Ectodermal cell (in vitro differentiated cells): Measurements from ENCODE around the gene FKBP1C.
"Not testable (repeated sequence)": the region's sequence is repeated elsewhere in the genome, so short reads cannot be mapped to it uniquely, and the experiment has no call there.

Experiments
- H3K27ac ChIP-seq: 2 replicates; pipeline ENCODE4 v1.7.0; 2013; ENCODE audit warnings: mild to moderate bottlenecking, low read depth, low read length; ENCODE audit not compliant: insufficient read depth, poor library complexity, severe bottlenecking
- H3K27me3 ChIP-seq: 2 replicates; pipeline ENCODE4 v1.7.0; 2013; ENCODE audit warnings: mild to moderate bottlenecking, low read length; ENCODE audit not compliant: insufficient read depth, control insufficient read depth, poor library complexity, severe bottlenecking
- H3K36me3 ChIP-seq: one replicate; pipeline ENCODE4 v1.7.0; 2013; ENCODE audit warnings: low read length; ENCODE audit not compliant: control insufficient read depth, insufficient read depth
- H3K4me1 ChIP-seq: one replicate; pipeline ENCODE4 v1.7.0; 2013; ENCODE audit warnings: low read length; ENCODE audit not compliant: control insufficient read depth, insufficient read depth
- H3K4me3 ChIP-seq: 2 replicates; pipeline ENCODE4 v1.7.0; 2013; ENCODE audit warnings: low read depth, low read length, control low read depth; ENCODE audit not compliant: insufficient read depth
- H3K9me3 ChIP-seq: 2 replicates; pipeline ENCODE4 v1.7.0; 2013; ENCODE audit warnings: mild to moderate bottlenecking, low read length, moderate library complexity; ENCODE audit not compliant: control insufficient read depth
- WGBS, 2 experiments: methylation state at CpG; one replicate each; pipeline ENCODE4 v1.1.7; 2013; ENCODE audit warnings: missing lambda C conversion rate in 2 of 2; 5-methylcytosine and 5-hydroxymethylcytosine counted together

FKBP1C gene

DNA sequence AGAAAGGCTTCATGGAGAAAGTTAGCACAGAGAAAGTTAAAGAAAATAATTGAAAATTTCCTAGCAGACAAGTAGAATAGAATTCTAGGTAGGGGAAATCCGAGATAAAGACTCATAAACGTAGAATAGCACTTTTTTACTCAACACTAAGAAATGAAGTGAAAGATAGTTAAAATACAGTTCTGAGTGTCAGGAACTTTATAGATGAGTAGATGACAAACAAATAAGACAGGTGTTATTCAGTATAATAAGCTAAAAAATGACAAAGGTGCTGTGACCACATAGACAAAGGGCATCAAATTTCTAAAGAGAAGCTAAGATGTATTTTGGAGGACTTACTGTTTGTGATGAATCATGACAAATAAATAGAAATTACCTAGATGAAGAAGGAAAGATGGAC is 12.9 kb downstream of the FKBP1C start:
- H3K4me3 ChIP-seq = no peak overlapping the region
- 100% methylated on average over 2 of the region's 2 CpGs for WGBS, 2 experiments
- H3K36me3 ChIP-seq = no peaks in the 10 kb centered on the region
- no peaks in the 10 kb centered on the region for H3K4me1 ChIP-seq
- no peak overlapping the region for H3K27ac ChIP-seq
- no peaks in the 10 kb centered on the region for H3K27me3 ChIP-seq
- H3K9me3 ChIP-seq = no peaks in the 10 kb centered on the region

DNA sequence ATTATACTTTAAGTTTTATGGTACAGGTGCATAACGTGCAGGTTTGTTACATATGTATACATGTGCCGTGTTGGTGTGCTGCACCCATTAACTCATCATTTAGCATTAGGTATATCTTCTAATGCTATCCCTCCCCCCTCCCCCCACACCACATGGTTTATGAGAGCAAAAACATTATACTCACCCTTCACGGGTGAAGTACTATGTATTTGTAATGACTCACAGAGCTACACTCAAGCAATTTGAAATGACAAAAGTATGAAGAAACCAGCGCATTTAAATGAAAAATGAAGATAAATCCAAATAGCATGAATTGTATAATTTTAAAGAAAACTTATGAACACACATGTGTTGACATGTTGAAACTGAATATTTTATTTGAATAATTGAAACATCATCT is 14.7 kb downstream of the FKBP1C start:
- not testable (repeated sequence) for H3K9me3 ChIP-seq, H3K27me3 ChIP-seq, H3K36me3 ChIP-seq, H3K27ac ChIP-seq, H3K4me3 ChIP-seq, H3K4me1 ChIP-seq
- whole genome bisulfite sequencing, 2 experiments = 71% methylated on average over 4 of the region's 4 CpGs; no CpG with 5 or more reads in 1 of the 2 experiments

DNA sequence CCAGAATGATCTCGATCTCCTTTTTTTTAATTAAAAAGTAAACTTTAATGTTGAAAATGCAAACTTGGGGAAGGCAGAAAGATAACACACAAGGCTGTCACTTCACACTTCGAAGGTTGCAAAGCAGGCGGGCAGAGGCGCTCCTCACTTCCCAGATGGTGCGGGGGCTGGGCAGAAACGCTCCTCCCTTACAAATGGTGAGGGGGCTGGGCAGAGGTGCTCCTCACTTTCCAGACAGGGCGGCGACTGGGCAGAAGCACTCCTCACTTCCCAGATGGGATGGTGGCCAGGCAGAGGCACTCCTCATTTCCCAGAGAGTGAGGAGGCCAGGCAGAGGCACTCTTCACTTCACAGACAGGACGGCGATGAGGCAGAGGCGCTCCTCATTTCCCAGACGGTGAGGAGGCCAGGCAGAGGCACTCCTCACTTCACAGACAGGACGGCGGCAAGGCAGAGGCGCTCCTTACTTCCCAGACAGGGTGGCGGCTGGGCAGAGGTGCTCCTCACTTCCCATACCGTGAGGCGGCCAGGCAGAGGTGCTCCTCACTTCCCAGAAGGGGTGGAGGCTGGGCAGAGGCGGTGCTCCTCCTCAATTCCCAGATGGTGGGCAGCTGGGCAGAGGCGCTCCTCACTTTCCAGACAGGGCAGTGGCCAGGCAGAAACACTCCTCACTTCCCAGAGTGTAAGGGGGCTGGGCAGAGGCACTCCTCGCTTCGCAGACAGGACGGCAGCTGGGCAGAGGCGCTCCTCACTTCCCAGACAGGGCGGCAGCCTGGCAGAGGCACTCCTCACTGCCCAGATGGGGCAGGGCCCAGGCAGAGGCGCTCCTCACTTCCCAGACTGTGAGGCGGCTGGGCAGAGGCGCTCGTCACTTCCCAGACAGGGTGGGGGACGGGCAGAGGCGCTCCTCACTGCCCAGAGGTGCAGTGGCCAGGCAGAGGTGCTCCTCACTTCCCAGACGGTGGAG is 16.9 kb downstream of the FKBP1C start:
- H3K36me3 ChIP-seq, H3K4me1 ChIP-seq, H3K27ac ChIP-seq, H3K4me3 ChIP-seq, H3K9me3 ChIP-seq, H3K27me3 ChIP-seq: not testable (repeated sequence)
- WGBS, 2 experiments = 89 to 93% methylated on average over 31 to 32 of the region's 32 CpGs

DNA sequence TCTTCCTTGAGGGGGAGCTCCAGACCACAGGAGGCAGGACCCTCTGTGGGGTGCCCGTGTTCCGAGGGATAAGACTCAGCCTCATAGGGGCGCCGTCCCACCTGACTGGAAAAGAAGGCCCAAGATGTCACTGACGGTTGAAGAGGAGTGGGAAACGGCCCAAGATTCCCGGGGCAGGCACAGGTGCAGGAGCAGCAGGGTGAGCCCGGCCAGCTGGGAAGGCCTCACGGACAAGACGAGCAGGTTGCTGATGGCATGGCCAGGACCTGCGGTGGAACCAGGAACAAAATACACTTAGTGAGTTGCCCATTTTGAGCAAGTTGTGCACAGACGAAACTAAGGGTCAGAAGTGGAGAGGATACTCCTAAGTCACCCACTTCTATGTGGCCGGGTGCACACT is 18.8 kb downstream of the FKBP1C start:
- H3K27ac ChIP-seq, H3K27me3 ChIP-seq, H3K4me3 ChIP-seq, H3K36me3 ChIP-seq, H3K9me3 ChIP-seq, H3K4me1 ChIP-seq: not testable (repeated sequence)
- WGBS, 2 experiments = 90 to 95% methylated on average over 13 of the region's 13 CpGs

DNA sequence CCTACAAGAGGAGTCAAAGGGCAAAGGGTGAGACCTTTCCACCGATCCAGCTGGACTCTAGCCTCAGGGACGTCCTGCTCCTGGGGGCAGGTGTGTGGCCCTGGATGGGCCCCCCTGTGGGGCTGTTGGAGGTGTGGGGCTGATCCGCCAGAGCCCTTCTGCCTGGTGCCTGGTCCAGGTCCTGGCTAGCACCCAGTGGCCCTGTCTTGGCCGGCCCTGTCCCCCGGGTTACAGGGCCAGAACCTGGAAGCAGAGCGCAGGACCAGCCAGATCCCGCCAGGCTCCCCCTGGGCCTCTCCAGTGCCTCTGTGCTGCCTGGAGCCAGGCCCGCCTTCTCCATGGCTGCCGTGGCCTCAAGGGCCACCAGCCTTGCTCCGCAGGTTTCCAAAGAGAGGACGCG is 19.2 kb downstream of the FKBP1C start:
- not testable (repeated sequence) for H3K27ac ChIP-seq, H3K4me3 ChIP-seq, H3K4me1 ChIP-seq, H3K9me3 ChIP-seq, H3K36me3 ChIP-seq, H3K27me3 ChIP-seq
- 82 to 86% methylated on average over 8 to 9 of the region's 12 CpGs for WGBS, 2 experiments

DNA sequence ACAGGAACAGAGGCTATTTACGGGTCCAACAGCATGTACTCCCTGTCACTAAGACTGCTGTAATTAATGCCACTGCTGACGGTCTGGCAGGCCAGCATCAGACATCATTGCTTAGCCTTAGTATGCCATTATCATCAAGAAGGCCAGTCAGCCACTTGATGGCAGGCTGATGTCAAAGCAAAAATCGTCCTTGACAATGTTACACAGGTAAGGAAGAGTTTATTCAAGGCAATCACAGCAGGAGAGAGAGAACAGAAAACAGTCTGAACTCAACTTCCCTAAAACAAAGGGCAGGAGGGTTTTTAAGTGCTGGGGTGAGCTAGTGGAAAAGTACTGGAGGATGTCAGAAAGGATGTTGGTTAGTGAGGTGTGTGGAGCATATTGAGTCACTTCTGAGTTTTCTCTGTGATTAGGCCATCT is 25.1 kb downstream of the FKBP1C start:
- Histone ChIP-seq H3K4me3 (no peak overlapping the region), H3K36me3 (no peaks in the 10 kb centered on the region), H3K4me1 (no peaks in the 10 kb centered on the region), H3K27me3 (no peaks in the 10 kb centered on the region), H3K27ac (no peak overlapping the region), H3K9me3 (no peaks in the 10 kb centered on the region)
- 65 to 73% methylated on average over 3 of the region's 3 CpGs for WGBS, 2 experiments

DNA sequence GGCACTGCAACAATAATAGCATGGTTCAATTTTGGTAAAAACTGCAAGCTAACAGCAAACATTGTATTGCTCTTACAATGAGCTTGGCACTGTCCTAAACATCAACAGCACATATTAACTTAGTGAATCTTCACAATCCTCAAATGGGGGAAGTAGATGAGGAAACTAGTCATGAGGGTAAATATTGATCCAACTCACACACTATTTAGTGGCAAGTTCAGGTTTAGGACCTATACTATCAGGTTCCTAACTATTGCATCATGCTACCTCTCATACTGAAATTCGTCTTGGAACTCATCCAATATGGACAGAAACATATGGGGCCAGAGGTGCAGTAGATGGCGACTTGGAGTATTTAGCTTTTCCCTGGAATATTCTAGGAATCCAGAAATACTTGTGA is 34.2 kb downstream of the FKBP1C start:
- WGBS, 2 experiments = 91 to 93% methylated on average over 2 of the region's 2 CpGs
- Histone ChIP-seq H3K36me3 (no peaks in the 10 kb centered on the region), H3K4me3 (no peak overlapping the region), H3K9me3 (no peaks in the 10 kb centered on the region), H3K27ac (no peak overlapping the region), H3K27me3 (no peaks in the 10 kb centered on the region), H3K4me1 (no peaks in the 10 kb centered on the region)

DNA sequence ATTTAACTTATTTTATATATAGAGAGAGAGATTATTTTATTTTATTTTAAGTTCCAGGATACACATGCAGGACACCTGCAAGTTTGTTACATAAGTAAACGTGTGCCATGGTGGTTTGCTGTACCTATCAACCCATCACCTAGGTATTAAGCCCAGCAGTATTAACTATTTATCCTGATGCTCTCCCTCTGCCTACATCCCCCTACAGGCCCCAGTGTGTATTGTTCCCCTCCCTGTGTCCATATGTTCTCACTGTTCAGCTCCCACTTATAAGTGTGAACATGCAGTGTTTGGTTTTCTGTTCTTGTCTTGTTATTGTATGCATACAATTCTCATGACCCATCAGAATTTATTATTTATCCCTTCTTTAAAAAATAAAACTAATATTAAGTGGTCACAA is 34.6 kb downstream of the FKBP1C start:
- WGBS, 2 experiments = 90 to 91% methylated on average over 1 of the region's 1 CpG

DNA sequence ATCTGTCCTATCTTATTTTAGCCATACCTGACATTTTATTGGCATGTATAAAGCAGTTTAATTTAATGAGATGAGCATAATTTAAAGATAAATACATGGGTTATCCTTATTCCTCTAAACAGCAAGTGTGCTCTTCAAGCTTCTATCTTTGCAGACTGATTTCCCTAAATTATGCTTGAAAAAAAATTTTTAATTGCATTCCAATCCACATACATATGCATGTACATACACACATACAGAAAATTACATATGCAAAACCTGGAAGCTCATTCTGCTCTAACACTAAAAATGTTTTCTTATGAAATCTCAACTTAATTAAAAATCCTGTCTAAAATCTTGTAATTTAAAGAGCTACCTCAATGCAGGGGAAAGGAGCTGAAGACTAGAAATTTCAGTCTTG is 35.3 kb downstream of the FKBP1C start:
- no peaks in the 10 kb centered on the region for H3K36me3 ChIP-seq
- H3K27me3 ChIP-seq = no peaks in the 10 kb centered on the region

More for the DNA sequence above, 34.6 kb downstream of the FKBP1C start:
- no peak overlapping the region for H3K4me3 ChIP-seq
- H3K27me3 ChIP-seq = no peaks in the 10 kb centered on the region
- no peaks in the 10 kb centered on the region for H3K9me3 ChIP-seq
- no peaks in the 10 kb centered on the region for H3K36me3 ChIP-seq
- no peaks in the 10 kb centered on the region for H3K4me1 ChIP-seq
- H3K27ac ChIP-seq = no peak overlapping the region

DNA sequence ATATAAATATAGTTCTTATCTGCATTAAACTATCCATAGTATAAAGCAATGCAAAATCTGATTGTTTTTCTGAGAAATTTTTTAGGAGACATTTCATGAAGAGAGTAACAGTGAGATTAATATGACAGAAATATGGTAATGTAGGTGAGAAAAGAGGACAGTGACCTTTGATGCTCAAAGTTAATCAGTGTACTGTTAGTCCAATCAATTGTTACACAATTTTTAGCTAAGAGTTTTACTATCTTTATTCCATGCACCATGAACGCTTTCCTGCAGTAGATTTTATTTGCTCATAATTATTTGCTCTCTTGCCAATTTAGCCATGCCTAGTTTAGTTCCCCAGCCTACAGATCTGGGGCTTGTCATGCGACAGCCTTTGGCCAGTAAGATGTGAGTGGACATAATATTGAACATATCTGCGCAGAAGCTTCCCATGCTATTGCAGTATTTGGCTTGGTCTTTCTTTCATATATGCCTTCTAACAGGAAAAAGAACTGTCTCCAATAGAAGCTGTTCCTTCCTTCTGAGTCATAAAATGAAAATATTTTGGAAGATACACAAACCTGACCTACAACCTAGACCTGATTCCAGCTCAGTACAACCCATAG is 38.7 kb downstream of the FKBP1C start:
- Histone ChIP-seq H3K27ac (no peak overlapping the region), H3K36me3 (no peaks in the 10 kb centered on the region), H3K4me1 (no peaks in the 10 kb centered on the region), H3K27me3 (no peaks in the 10 kb centered on the region), H3K9me3 (no peaks in the 10 kb centered on the region), H3K4me3 (no peak overlapping the region)
- WGBS, 2 experiments = 92 to 95% methylated on average over 2 to 3 of the region's 3 CpGs

More for the DNA sequence above, 35.3 kb downstream of the FKBP1C start:
- Histone ChIP-seq H3K27ac (no peak overlapping the region), H3K9me3 (no peaks in the 10 kb centered on the region), H3K4me1 (no peaks in the 10 kb centered on the region), H3K4me3 (no peak overlapping the region)
